HG02884 (cell line): ENCODE results near the gene PEA15.

Experiments used
- ATAC-seq: cut with Tn5 transposase; IDR thresholded peaks from one replicate; pipeline ENCODE4 v1.9.1; 2021; ENCODE audit warnings: mild to moderate bottlenecking, moderate library complexity; ENCODE audit not compliant: unreplicated experiment

The PEA15 gene

DNA sequence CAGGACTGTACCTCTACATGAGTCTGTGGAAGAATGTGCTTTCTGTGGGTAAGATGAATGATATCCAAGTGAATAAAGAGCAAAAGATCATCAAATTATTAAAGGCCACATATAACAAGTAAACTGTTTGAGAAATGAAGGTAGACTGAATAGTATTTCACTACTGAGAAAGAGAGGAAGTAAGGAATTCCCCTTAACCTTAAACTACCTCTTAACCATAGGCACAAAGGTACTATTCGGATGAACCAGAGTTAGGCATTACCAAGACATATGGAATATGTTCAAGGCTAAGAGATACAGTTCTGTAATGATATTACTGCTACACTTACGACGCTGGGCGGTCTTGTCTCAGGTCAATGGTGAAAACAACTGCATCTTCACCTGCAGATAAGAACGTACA lies 31.6 kb downstream of the PEA15 start:
- no peak for ATAC-seq

- no peak for ATAC-seq
Observed at GRCh38 chr1:160237558-160237957, 32.4 kb downstream of the PEA15 start.

GRCh38 chr1:160238408-160238807 lies 33.2 kb downstream of the PEA15 start:
- no peak for ATAC-seq

DNA sequence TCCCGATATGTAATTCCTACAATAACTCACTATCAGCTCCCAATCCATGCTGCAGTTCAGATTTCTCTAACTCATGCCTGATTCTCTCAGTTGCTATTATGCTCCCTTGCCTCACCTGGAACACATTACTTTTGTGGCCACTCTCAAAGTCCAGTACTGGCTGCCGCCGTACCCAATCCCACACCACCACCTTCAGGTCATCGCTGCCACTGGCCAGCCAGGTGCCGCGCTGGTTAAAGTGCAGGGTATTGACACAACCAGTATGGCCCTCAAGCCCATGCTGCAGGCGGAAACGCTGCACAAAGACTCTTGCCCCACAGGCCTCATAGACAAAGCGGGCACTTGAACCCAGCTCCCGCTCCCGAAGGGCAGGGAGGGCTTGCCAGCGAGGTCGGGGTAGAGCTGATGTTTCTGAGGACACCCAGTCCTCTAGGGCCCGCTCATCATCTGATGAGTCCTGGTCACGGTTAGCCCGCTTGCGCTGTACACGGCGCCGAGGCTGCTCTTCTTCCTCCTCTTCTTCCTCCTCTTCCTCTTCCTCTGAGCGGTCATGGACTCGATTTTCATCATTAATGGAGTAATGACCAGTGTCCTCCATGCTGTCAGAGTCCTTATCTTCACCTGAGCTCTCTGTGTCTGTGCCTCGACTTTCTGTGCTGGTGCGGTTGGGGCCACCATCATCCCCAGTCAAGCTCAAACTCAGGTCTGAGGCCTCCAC lies 34.6 kb downstream of the PEA15 start:
- ATAC-seq: no peak

GRCh38 chr1:160243767-160244166 lies 38.6 kb downstream of the PEA15 start:
- ATAC-seq: no peak

DNA sequence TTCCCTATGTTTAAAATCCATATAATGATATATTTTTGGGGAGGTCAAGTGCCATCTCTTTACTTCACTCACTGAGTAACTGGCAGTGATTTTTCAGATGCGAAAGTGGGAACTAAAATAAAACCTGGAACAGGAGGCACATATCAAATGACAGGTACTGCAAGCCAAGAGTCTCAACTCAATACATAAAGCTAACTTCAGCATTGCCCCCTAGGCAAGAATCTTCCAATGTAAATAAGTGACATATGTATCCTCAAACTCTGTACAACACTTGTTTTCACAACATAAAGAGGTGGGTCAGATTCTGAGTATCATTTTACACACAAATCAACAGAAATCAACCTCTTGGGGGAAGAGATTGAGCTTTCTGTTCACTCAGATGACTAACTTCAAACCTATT lies 39.0 kb downstream of the PEA15 start:
- ATAC-seq: no peak

DNA sequence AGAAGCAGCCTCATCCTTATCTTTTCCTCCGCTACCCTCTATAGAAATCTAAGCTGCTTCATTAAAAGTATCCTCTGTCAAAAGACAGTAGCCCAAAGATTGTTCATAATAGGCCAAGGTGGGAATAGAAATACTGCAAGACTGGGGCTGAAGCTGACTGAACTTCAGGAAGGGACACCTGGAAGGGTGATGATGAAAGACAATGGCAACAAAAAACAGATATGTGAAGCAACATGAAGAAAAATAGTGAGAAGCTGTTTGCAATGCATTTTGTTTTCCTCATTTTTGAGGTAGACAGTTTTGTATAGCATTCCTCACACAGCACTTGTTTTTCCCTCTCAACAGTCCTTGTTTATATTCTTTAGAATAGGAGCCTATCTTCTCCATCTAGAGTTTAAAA lies 40.2 kb downstream of the PEA15 start:
- ATAC-seq: no peak

GRCh38 chr1:160247053-160247452 lies 41.9 kb downstream of the PEA15 start:
- no peak for ATAC-seq

DNA sequence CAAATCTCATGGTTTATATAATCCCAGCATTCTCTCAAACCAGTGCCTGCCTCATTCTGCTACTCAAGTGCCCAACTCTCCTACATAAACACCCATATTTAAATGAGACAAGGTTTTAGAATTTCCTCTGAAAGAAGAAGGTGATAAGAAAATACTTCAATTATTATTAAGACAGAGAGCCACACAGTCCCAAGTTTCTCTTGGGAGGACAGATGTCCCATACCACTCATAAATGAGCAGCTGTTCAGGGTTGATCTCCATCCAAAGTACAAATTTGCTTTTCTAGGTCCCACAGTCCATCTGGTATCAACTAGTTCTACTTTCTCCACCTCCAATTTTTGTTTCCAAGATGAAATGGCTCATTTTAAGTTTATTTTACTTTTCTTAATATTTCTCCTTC lies 45.8 kb downstream of the PEA15 start:
- ATAC-seq: no peak

- ATAC-seq: no peak
Observed at GRCh38 chr1:160251687-160252526, 46.7 kb downstream of the PEA15 start.

- ATAC-seq: no peak
Observed at GRCh38 chr1:160255781-160256300, 50.7 kb downstream of the PEA15 start.

- no peak for ATAC-seq
Observed at GRCh38 chr1:160256396-160257046, 51.3 kb downstream of the PEA15 start.

DNA sequence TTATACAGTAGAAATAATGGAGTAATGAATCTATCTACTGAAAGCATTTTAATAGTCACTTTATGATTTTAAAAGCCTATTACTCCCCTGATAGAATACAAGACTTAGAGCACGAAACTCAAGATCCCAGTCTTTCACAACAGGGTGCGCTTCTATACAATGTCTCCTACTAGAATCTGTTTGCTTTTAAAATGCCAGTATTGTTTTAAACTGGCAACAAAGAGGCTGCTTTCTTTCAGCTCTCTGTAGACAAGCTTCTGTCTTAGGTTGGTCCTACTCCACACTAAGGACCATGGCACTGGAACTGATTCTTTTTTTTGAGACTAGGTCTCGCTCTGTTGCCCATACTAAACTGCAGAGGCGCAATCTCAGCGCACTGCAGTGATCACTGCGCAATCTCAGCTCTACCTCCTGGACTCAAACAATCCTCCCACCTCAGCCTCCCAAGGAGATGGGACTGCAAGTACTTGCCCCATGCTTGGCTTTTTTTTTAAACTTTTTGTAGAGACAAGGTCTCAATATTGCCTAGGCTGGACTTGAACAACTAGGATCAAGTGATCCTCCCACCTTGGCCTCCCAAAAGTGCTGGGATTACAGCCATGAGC lies 52.3 kb downstream of the PEA15 start:
- no peak for ATAC-seq

GRCh38 chr1:160258177-160258798 lies 53.1 kb downstream of the PEA15 start:
- ATAC-seq: no peak

- no peak for ATAC-seq
Observed at GRCh38 chr1:160260406-160261382, 55.5 kb downstream of the PEA15 start.

GRCh38 chr1:160261556-160261892 lies 56.3 kb downstream of the PEA15 start:
- ATAC-seq: no peak

DNA sequence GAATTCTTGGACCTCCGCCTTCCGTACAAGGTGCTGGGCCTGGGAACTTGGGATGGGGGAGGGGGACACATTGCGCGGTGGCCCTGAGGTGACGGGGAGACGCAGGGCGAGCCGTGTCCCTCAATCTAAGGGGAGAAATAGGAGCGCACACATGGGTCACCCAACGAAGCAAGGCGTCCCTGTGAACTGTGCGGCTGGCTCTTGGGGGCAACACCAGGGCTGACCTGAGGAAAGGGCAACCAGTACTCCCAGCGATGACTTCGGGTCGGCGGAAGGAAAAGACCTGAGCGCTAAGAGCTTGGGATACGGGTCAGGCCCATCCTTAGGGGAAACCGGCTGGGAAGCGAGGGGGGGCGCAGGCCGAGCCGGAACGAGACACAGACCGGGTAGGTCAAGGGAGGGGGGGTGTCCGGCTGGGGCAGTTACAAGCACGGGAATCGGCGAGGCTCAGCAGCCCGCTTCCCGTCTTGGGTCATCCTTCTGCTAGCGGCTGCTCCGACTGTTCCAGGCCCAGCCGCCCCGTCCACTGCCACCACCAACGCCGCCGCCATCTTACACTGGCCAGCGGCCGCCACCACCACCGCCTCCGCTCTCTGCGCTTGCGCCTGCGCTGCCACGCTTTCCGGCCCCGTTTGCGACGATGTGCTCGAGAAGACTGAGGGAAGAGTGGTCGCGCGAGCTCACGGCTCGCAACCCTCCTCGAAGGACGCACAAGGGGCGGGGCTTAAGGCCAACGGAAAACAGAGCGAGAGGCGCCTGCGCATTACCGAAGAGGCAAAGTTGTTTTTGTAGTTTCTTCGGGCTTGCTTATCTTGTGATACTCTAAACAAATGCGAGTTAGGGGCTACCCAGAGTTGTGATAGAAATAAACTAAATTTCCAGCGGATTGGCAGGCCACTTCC lies 57.0 kb downstream of the PEA15 start, which contains the start of gene DCAF8:
TSS of gene DCAF8 (minus strand) at position 657 of the 902 bp plus-strand sequence. CDS start 18,541 bp downstream, outside the sequence.
- peak; percentile 77 for ATAC-seq

GRCh38 chr1:160264795-160265307 lies 59.7 kb downstream of the PEA15 start:
- no peak for ATAC-seq
